LNCAP (cell line): ENCODE measurements around the gene SPACA6.

Experiments used
- TF ChIP-seq, protein P1 (sequence below): fragments of 450-650 bp; IDR thresholded peaks from 2 replicates; pipeline ENCODE4 v1.5.1; 2017; ENCODE audit warnings: mild to moderate bottlenecking

SPACA6 gene

GRCh38 chr19:51743405-51743804 lies 50.3 kb downstream of the SPACA6 start:
- TF ChIP-seq, protein P1, sequence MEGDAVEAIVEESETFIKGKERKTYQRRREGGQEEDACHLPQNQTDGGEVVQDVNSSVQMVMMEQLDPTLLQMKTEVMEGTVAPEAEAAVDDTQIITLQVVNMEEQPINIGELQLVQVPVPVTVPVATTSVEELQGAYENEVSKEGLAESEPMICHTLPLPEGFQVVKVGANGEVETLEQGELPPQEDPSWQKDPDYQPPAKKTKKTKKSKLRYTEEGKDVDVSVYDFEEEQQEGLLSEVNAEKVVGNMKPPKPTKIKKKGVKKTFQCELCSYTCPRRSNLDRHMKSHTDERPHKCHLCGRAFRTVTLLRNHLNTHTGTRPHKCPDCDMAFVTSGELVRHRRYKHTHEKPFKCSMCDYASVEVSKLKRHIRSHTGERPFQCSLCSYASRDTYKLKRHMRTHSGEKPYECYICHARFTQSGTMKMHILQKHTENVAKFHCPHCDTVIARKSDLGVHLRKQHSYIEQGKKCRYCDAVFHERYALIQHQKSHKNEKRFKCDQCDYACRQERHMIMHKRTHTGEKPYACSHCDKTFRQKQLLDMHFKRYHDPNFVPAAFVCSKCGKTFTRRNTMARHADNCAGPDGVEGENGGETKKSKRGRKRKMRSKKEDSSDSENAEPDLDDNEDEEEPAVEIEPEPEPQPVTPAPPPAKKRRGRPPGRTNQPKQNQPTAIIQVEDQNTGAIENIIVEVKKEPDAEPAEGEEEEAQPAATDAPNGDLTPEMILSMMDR: no peak

DNA sequence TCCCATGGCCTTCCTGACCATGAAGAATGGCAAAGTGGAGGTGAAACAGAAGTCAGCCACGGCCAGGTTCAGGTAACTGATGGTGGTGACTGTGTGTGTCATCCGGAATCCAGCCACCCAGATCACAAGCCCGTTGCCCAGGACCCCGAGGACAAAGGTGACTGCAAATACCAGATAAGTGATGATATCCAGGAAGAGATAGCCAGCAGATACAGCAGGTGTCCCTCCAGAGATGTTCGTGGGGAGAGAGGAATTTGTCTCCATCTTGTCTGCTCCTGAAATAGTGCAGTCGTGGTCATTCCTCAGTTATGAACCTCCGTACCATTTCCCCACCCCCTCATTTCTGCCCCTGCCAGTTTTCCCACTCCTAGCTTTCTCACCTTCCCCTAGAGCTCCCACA lies 53.6 kb downstream of the SPACA6 start:
- TF ChIP-seq, protein P1: no peak

GRCh38 chr19:51749979-51750378 lies 56.8 kb downstream of the SPACA6 start:
- TF ChIP-seq, protein P1: no peak

DNA sequence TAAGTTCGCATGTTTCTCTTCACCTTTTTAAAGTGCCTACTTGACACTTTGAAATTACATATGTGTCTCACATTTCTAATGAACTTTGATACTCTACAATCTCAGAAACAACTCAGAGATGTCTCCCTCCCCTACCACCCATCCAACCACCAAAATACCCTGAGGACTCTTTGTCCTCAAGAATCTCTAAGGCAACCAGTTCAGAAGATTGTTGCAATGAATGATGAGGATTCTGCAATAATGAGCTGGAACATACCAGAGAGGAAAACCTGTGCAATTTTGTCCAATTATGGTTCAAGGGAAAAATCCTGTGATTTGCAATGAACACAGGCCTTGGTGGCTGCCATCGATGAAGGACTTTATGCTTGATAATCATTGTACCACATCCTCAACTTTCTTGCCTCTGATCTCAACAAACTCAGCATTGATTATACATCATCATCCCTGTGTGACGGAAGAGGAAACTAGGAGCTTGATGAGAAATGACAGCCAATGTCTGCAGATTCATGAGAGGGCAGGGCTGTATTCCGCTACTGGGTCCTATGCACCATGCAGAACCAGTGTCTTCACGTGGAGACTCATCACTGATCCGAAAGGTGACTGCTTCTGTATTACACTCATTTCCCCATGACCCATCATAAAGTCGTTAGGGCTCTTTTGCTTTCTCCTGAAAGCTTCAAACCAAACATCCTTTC lies 57.4 kb downstream of the SPACA6 start:
- TF ChIP-seq, protein P1: no peak

- TF ChIP-seq, protein P1: no peak
These were observed 58.5 kb downstream of the SPACA6 start, which contains the start of gene FPR1 for GRCh38 chr19:51751655-51752054. TSS of gene FPR1 (minus strand) at chr19:51751878. CDS start at chr19:51746994, 4,884 bp downstream.

DNA sequence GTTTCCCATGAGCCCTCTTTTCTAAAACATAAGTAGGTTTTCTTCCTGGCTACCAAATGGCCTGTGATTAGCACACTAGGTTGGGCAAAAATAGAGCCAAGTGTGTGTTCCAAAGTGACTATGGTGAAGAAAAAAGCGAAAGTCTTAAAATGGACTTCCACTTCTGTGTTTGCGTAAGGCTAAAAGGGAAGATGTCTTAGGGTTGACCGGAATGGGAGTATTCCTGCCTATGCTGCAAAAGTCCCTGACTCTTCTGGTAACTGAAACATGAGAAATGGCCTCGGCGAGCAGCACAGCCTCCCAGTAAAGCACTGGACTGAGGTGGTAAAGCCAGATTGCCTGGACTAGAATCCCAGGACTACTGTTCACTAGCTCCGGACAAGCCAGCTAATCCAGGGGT lies 61.0 kb downstream of the SPACA6 start:
- TF ChIP-seq, protein P1: no peak

GRCh38 chr19:51754770-51755169 lies 61.6 kb downstream of the SPACA6 start:
- TF ChIP-seq, protein P1: no peak
